Liver (tissue), 3 donors: ENCODE results near the gene RASSF1.

Experiments used
- HNF4A ChIP-seq, 2 donors: conservative IDR thresholded peaks; 2 replicates each; pipeline ENCODE4 v1.6.1; 2016; ENCODE audit warnings: antibody characterized with exemption in 2 of 2, mild to moderate bottlenecking in 2 of 2
- RXRA ChIP-seq, 2 donors: IDR thresholded peaks; 2 replicates each; pipeline ENCODE4 v1.6.1; 2017 to 2018; ENCODE audit warnings: antibody characterized with exemption in 2 of 2, mild to moderate bottlenecking in 1 of 2
- TF ChIP-seq, protein P1 (sequence below): fragments of 150-350 bp; IDR thresholded peaks from 2 replicates; pipeline ENCODE4 v1.5.1; 2017; ENCODE audit warnings: improper control_type of control experiment, low read depth, low read length; ENCODE audit not compliant: missing input control
- TF ChIP-seq, protein P2 (sequence below): IDR thresholded peaks from 2 replicates; pipeline ENCODE4 v1.6.1; 2016; ENCODE audit warnings: antibody characterized with exemption
- donor health status: healthy.
- donor health status: healthy.

DNA sequence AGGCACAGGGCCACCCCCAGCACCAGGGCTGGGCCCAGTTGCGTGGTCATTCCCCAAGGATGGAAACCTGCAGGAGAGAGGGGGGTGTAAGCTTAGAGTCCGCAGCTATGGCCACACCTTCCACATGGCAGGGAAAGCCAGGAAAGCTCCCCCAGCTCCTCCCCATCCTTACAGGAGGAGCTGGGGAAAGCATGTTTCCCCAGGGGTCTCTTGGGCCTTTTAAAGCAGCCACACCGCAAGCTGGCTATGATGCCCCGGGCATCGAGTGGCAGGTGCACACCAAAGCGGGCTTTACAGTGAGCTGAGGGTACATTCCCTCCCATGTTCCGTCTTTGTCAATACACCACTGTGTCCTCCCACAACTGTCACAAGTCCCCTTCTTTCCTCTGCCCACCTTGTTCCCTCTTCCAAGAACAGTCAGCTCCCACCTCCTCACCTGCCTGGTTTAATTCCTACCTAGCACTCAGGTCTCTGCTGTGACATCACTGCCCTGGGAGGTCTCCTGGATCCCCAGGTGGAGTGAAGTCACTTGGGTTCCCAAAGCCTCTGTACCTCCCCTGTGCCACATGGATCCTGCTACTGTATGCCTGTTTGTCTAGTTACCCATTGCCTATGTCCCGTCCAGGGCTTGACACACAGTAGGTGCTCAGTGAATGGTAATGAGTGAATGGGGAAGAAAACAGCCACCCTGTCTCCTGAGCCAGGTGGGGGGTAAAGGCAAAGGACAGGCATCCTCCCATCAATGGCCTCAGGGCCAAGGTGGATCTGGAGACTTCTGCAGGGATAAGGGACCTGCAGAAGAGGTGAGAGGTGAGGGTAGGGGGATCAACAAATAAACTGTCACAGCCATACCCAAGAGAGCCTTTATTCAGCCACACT, 44.8 kb downstream of the RASSF1 start:
- TF ChIP-seq, protein P1, sequence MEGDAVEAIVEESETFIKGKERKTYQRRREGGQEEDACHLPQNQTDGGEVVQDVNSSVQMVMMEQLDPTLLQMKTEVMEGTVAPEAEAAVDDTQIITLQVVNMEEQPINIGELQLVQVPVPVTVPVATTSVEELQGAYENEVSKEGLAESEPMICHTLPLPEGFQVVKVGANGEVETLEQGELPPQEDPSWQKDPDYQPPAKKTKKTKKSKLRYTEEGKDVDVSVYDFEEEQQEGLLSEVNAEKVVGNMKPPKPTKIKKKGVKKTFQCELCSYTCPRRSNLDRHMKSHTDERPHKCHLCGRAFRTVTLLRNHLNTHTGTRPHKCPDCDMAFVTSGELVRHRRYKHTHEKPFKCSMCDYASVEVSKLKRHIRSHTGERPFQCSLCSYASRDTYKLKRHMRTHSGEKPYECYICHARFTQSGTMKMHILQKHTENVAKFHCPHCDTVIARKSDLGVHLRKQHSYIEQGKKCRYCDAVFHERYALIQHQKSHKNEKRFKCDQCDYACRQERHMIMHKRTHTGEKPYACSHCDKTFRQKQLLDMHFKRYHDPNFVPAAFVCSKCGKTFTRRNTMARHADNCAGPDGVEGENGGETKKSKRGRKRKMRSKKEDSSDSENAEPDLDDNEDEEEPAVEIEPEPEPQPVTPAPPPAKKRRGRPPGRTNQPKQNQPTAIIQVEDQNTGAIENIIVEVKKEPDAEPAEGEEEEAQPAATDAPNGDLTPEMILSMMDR = no peak
- TF ChIP-seq HNF4A (conservative IDR thresholded peaks at IDR 0.05) (no peak), RXRA (IDR thresholded peaks at IDR 0.05) (no peak)
- TF ChIP-seq, protein P2, sequence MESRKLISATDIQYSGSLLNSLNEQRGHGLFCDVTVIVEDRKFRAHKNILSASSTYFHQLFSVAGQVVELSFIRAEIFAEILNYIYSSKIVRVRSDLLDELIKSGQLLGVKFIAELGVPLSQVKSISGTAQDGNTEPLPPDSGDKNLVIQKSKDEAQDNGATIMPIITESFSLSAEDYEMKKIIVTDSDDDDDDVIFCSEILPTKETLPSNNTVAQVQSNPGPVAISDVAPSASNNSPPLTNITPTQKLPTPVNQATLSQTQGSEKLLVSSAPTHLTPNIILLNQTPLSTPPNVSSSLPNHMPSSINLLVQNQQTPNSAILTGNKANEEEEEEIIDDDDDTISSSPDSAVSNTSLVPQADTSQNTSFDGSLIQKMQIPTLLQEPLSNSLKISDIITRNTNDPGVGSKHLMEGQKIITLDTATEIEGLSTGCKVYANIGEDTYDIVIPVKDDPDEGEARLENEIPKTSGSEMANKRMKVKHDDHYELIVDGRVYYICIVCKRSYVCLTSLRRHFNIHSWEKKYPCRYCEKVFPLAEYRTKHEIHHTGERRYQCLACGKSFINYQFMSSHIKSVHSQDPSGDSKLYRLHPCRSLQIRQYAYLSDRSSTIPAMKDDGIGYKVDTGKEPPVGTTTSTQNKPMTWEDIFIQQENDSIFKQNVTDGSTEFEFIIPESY = no peak
